HFFc6 (cell line): ENCODE measurements around the gene CEMIP2. TPM values are rescaled to one million over a fixed set of nuclear protein-coding genes. Genes with fewer than 3 reads are reported as not detected.
"Not testable (repeated sequence)": the region's sequence is repeated elsewhere in the genome, so short reads cannot be mapped to it uniquely, and the experiment has no call there.

Experiments used
- DNase-seq: peaks from one replicate; pipeline ENCODE4 v3.0.0-alpha.2; 2018
- H3K27ac Mint-ChIP-seq: 2 replicates; pipeline ENCODE4 v1.8.0; 2020; ENCODE audit warnings: mild to moderate bottlenecking, mixed read lengths
- H3K27me3 Mint-ChIP-seq: 2 replicates; pipeline ENCODE4 v1.8.0; 2021; ENCODE audit warnings: mild to moderate bottlenecking, moderate library complexity, mixed read lengths; ENCODE audit not compliant: insufficient read depth
- H3K36me3 Mint-ChIP-seq: 2 replicates; pipeline ENCODE4 v1.8.0; 2021; ENCODE audit warnings: low read depth, mixed read lengths
- H3K4me1 Mint-ChIP-seq: 2 replicates; pipeline ENCODE4 v1.8.0; 2020; ENCODE audit warnings: low read depth, mixed read lengths
- H3K4me3 Mint-ChIP-seq: 2 replicates; pipeline ENCODE4 v1.8.0; 2020; ENCODE audit warnings: mild to moderate bottlenecking, moderate library complexity, mixed read lengths
- H3K9me3 Mint-ChIP-seq: 2 replicates; pipeline ENCODE4 v1.8.0; 2020; ENCODE audit warnings: mild to moderate bottlenecking, mixed read lengths
- CTCF ChIP-seq: fragments of 200-600 bp; sonication (generic); IDR thresholded peaks from 2 replicates; pipeline ENCODE4 v1.5.0; 2021; ENCODE audit warnings: antibody characterized with exemption, mild to moderate bottlenecking
- total RNA-seq, 6 experiments: library from RNA; stranded (reverse); fragmentation: NEBNext Ultra II Directional; extraction: Animal tissue kit (Norgen Biotek cat#: 25700); gene quantifications; 2 replicates in 1 of 6; 3 replicates in 5 of 6; pipeline ENCODE4 v1.2.3, GENCODE V29; 2021

CEMIP2 gene
- total RNA-seq, 6 experiments from 2014 or later: 86.0 to 106 (median 92.1) TPM

GRCh38 chr9:71812385-71812784 lies 44.1 kb upstream of the CEMIP2 start:
- Mint-ChIP-seq H3K27me3 (peaks cover 3% of the 10 kb centered on the region; the same call in 1 of the 2 replicates), H3K9me3 (no peaks in the 10 kb centered on the region), H3K4me1 (peaks cover 10% of the 10 kb centered on the region; the same call in 1 of the 2 replicates), H3K4me3 (no peak overlapping the region), H3K27ac (no peak overlapping the region), H3K36me3 (no peaks in the 10 kb centered on the region)
- no peak for DNase-seq
- 0 out of 2 replicates have a peak, but pooled peaks have one; percentile 12 for TF ChIP-seq CTCF

- no peaks in the 10 kb centered on the region for H3K9me3 Mint-ChIP-seq
- no peak overlapping the region for H3K4me3 Mint-ChIP-seq
- no peak overlapping the region for H3K27ac Mint-ChIP-seq
- peaks cover 9% of the 10 kb centered on the region; the same call in 1 of the 2 replicates for H3K4me1 Mint-ChIP-seq
- 0 out of 2 replicates have a peak, but pooled peaks cover 1% of the 10 kb centered on the region for H3K27me3 Mint-ChIP-seq
- no peaks in the 10 kb centered on the region for H3K36me3 Mint-ChIP-seq
- no peak for TF ChIP-seq CTCF
- no peak for DNase-seq
These were observed 39.8 kb upstream of the CEMIP2 start for GRCh38 chr9:71808068-71808467.

- peak; percentile 80 for DNase-seq
- H3K4me3 Mint-ChIP-seq: no peak overlapping the region
- H3K27me3 Mint-ChIP-seq: 0 out of 2 replicates have a peak, but pooled peaks cover 1% of the 10 kb centered on the region
- no peaks in the 10 kb centered on the region for H3K9me3 Mint-ChIP-seq
- peaks cover 4% of the 10 kb centered on the region; the same call in 1 of the 2 replicates for H3K4me1 Mint-ChIP-seq
- H3K36me3 Mint-ChIP-seq: no peaks in the 10 kb centered on the region
- H3K27ac Mint-ChIP-seq: no peak overlapping the region
- peak; percentile 92 for TF ChIP-seq CTCF
These were observed 38.6 kb upstream of the CEMIP2 start for GRCh38 chr9:71806901-71807307.

- not testable (repeated sequence) for H3K27me3 Mint-ChIP-seq, H3K27ac Mint-ChIP-seq, DNase-seq, H3K9me3 Mint-ChIP-seq, H3K36me3 Mint-ChIP-seq, H3K4me3 Mint-ChIP-seq, H3K4me1 Mint-ChIP-seq
These were observed 36.8 kb upstream of the CEMIP2 start for GRCh38 chr9:71805096-71805495.

GRCh38 chr9:71801826-71802225 lies 33.5 kb upstream of the CEMIP2 start:
- H3K4me3 Mint-ChIP-seq: no peak overlapping the region
- H3K36me3 Mint-ChIP-seq: no peaks in the 10 kb centered on the region
- peaks cover 10% of the 10 kb centered on the region for H3K4me1 Mint-ChIP-seq
- 0 out of 2 replicates have a peak, but pooled peaks cover 1% of the 10 kb centered on the region for H3K27me3 Mint-ChIP-seq
- no peak for DNase-seq
- H3K27ac Mint-ChIP-seq: no peak overlapping the region
- no peak for TF ChIP-seq CTCF
- no peaks in the 10 kb centered on the region for H3K9me3 Mint-ChIP-seq

GRCh38 chr9:71797266-71797665 lies 29.0 kb upstream of the CEMIP2 start:
- Mint-ChIP-seq H3K27ac (no peak overlapping the region), H3K4me1 (peaks cover 44% of the 10 kb centered on the region), H3K4me3 (no peak overlapping the region), H3K9me3 (no peaks in the 10 kb centered on the region), H3K27me3 (peaks cover 5% of the 10 kb centered on the region; the same call in 1 of the 2 replicates), H3K36me3 (0 out of 2 replicates have a peak, but pooled peaks cover 3% of the 10 kb centered on the region)
- TF ChIP-seq CTCF: no peak
- no peak for DNase-seq
